ENCODE data around the gene PSMD8. TPM values are rescaled to one million over a fixed set of nuclear protein-coding genes. Genes with fewer than 3 reads are reported as not detected.

The PSMD8 gene
- total and polyA plus RNA-seq, 4 donors: 89.3 to 134 (median 119) TPM

DNA sequence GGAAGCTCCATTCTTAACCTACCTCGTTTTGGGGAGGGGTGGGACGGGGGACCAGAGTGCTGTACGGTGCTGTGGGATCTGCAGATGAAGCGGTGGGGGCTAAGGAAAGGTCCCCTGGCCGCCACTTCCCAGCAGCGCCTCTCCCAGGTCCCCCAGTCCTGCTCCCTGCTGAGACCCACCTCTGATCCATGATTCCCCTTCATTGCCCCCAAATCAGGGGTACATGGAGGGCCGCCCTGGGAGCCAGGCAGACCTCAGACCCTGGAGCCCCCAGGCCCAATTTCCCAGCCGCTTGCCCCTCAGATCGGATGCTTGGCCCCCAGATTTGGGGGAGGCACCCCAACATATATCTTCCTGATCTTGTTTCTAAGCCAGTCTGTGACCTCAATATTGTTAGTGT, 24.7 kb downstream of the PSMD8 start:
- H3K27me3 ChIP-seq (ENCODE audit: control insufficient read depth in 4 of 4, insufficient read depth in 4 of 4, low read length in 3 of 4): peaks cover 0 to 4% (median 0%) of the 10 kb centered on the region in 4 donors
- TF ChIP-seq RAD21 (IDR thresholded peaks at IDR 0.05): no peak
- peaks cover 0 to 5% (median 1%) of the 10 kb centered on the region in 4 donors for H3K4me1 ChIP-seq (ENCODE audit: control insufficient read depth in 4 of 4, insufficient read depth in 4 of 4, low read length in 3 of 4)
- no peak overlapping the region for H3K4me3 ChIP-seq (ENCODE audit: low read depth in 1 of 3, low read length in 3 of 3)
- H3K27ac ChIP-seq (ENCODE audit: low read depth in 1 of 2, low read length in 2 of 2): no peak overlapping the region
- H3K9me3 ChIP-seq (ENCODE audit: control insufficient read depth in 4 of 4, low read length in 3 of 4): no peaks in the 10 kb centered on the region
- WGBS: 55% methylated on average over 9 of the region's 9 CpGs
- H3K9ac ChIP-seq (ENCODE audit: low read depth in 1 of 2, low read length in 2 of 2): no peak overlapping the region
- DNase-seq (ENCODE audit: low spot score): no peak
- H3K36me3 ChIP-seq (ENCODE audit: control insufficient read depth in 4 of 4, insufficient read depth in 3 of 4, low read depth in 1 of 4, low read length in 3 of 4): no peaks in the 10 kb centered on the region

GRCh38 chr19:38399537-38399936, 25.2 kb downstream of the PSMD8 start:
- Histone ChIP-seq H3K4me3 (ENCODE audit: low read depth in 1 of 3, low read length in 3 of 3) (no peak overlapping the region), H3K9ac (ENCODE audit: low read depth in 1 of 2, low read length in 2 of 2) (no peak overlapping the region), H3K27ac (ENCODE audit: low read depth in 1 of 2, low read length in 2 of 2) (no peak overlapping the region), H3K4me1 (ENCODE audit: control insufficient read depth in 4 of 4, insufficient read depth in 4 of 4, low read length in 3 of 4) (peaks cover 0 to 7% (median 3%) of the 10 kb centered on the region in 4 donors), H3K27me3 (ENCODE audit: control insufficient read depth in 4 of 4, insufficient read depth in 4 of 4, low read length in 3 of 4) (no peaks in the 10 kb centered on the region), H3K36me3 (ENCODE audit: control insufficient read depth in 4 of 4, insufficient read depth in 3 of 4, low read depth in 1 of 4, low read length in 3 of 4) (no peaks in the 10 kb centered on the region), H3K9me3 (ENCODE audit: control insufficient read depth in 4 of 4, low read length in 3 of 4) (no peaks in the 10 kb centered on the region)
- no peak for DNase-seq (ENCODE audit: low spot score)
- TF ChIP-seq NR2F2 (IDR thresholded peaks at IDR 0.05) (no peak), EGR1 (IDR thresholded peaks at IDR 0.05; ENCODE audit: low read depth in 2 of 2) (no peak), ZBTB33 (IDR thresholded peaks at IDR 0.05) (no peak), HNF4G (IDR thresholded peaks at IDR 0.05) (no peak), TAF1 (conservative IDR thresholded peaks at IDR 0.05) (no peak), GABPA (IDR thresholded peaks at IDR 0.05 in 1 of 2, conservative IDR thresholded peaks at IDR 0.05 in 1 of 2) (no peak), FOXA1 (IDR thresholded peaks at IDR 0.05) (no peak), HNF4A (conservative IDR thresholded peaks at IDR 0.05) (no peak), CTCF (IDR thresholded peaks at IDR 0.05; ENCODE audit: low read depth, low read length, missing input control) (no peak), JUND (IDR thresholded peaks at IDR 0.05) (no peak), RXRA (IDR thresholded peaks at IDR 0.05) (no peak), YY1 (IDR thresholded peaks at IDR 0.05) (no peak), FOXA2 (IDR thresholded peaks at IDR 0.05) (no peak), MAX (IDR thresholded peaks at IDR 0.05) (no peak), SP1 (IDR thresholded peaks at IDR 0.05) (no peak), RAD21 (IDR thresholded peaks at IDR 0.05) (no peak)
- TF ChIP-seq, protein P1, sequence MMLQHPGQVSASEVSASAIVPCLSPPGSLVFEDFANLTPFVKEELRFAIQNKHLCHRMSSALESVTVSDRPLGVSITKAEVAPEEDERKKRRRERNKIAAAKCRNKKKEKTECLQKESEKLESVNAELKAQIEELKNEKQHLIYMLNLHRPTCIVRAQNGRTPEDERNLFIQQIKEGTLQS (IDR thresholded peaks at IDR 0.05): no peak
- TF ChIP-seq, protein P2, sequence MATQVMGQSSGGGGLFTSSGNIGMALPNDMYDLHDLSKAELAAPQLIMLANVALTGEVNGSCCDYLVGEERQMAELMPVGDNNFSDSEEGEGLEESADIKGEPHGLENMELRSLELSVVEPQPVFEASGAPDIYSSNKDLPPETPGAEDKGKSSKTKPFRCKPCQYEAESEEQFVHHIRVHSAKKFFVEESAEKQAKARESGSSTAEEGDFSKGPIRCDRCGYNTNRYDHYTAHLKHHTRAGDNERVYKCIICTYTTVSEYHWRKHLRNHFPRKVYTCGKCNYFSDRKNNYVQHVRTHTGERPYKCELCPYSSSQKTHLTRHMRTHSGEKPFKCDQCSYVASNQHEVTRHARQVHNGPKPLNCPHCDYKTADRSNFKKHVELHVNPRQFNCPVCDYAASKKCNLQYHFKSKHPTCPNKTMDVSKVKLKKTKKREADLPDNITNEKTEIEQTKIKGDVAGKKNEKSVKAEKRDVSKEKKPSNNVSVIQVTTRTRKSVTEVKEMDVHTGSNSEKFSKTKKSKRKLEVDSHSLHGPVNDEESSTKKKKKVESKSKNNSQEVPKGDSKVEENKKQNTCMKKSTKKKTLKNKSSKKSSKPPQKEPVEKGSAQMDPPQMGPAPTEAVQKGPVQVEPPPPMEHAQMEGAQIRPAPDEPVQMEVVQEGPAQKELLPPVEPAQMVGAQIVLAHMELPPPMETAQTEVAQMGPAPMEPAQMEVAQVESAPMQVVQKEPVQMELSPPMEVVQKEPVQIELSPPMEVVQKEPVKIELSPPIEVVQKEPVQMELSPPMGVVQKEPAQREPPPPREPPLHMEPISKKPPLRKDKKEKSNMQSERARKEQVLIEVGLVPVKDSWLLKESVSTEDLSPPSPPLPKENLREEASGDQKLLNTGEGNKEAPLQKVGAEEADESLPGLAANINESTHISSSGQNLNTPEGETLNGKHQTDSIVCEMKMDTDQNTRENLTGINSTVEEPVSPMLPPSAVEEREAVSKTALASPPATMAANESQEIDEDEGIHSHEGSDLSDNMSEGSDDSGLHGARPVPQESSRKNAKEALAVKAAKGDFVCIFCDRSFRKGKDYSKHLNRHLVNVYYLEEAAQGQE (IDR thresholded peaks at IDR 0.05): no peak
- 78% methylated on average over 1 of the region's 1 CpG for WGBS

All from liver (tissue), 9 donors.